ENCODE measurements around the gene CPSF4.
A peak's percentile ranks its signal among the peaks of the same experiment; 100 is the strongest.

CPSF4 gene

GRCh38 chr7:99438573-99439480, at the start of gene CPSF4, which contains the start of gene PTCD1:
TSS of gene CPSF4 (plus strand) at chr7:99438943. CDS start at chr7:99439083, 140 bp downstream.
TSS of gene PTCD1 (minus strand) at chr7:99438798. CDS start at chr7:99435242, 3,556 bp downstream.
- DNase-seq, result peak; percentile 78

DNA sequence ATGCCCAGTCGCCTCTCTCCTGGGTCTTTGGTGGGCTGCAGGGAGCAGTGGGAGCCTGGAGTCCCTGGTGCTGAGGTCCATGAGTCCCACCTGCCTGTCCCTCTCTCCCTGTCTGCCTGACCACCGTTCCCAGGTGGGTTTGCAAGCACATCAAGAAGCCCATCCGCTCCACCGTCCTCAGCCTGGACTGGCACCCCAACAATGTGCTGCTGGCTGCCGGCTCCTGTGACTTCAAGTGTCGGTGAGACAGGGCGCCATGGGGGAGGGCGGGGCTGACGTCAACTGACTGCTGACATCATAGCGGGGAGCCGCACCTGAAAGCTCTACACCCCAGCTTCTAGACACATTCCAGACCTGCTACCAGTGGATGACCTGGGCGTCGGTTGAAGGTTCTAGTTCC, 49.0 kb upstream of the CPSF4 start:
- no peak for DNase-seq

- no peak for DNase-seq
Observed at GRCh38 chr7:99390941-99391602, 47.7 kb upstream of the CPSF4 start.

GRCh38 chr7:99392046-99392445, 46.7 kb upstream of the CPSF4 start:
- DNase-seq, result no peak

GRCh38 chr7:99392659-99393354, 45.9 kb upstream of the CPSF4 start:
- DNase-seq, result no peak

DNA sequence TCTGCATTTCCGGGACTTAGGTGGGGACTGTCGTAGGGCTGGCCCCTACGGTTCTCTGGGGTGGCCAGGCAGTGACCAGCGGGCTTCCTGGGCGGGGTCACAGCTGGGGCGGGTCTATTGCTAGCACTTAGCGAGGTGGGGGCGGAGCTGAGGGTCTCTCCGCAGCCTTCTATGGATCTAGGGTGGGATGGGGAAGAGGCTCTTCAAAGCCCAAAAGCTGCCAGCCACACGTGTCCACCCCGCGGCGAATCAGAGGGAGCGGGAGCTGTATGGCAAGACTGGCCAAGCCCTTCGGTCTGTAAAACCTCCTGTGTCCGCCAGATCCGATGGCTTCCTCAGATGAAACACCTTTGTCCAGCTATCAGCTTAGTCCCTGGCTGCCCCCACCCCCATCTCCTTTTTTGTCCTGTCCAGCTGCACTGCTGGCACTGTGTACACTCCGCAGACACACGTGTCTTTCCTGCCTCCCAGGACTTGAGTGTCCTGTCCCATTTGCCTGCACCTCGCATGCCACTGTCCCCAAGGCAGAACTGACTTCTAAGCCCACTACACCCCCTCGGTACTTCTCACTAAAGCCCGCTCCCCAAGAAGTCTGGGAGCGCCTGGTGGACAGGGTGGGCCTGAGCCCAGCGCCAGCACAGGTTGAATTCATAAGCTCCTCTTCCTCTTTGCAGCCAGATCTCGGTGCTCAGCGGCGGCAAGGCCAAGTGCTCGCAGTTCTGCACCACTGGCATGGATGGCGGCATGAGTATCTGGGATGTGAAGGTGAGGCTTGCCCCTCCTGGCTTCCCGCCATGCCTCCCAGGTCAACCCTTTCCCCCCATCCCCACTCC, 45.2 kb upstream of the CPSF4 start:
- no peak for DNase-seq

DNA sequence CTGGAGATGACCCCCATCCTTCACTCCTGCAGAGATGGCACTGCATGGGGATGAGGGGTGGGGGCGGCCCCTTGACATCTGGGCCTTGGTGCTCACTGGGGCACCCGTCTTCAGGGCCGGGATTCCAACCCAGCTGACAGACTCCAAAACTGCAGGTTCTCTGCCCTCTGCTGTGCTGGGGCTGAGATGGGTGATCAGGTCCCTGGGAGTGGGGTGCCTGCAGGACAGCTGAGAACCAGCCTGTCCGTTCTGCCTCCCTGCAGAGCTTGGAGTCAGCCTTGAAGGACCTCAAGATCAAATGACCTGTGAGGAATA, 44.6 kb upstream of the CPSF4 start:
- no peak for DNase-seq

GRCh38 chr7:99395616-99396327, 43.0 kb upstream of the CPSF4 start:
- no peak for DNase-seq

GRCh38 chr7:99396418-99397296, 42.1 kb upstream of the CPSF4 start:
- DNase-seq, result no peak

DNA sequence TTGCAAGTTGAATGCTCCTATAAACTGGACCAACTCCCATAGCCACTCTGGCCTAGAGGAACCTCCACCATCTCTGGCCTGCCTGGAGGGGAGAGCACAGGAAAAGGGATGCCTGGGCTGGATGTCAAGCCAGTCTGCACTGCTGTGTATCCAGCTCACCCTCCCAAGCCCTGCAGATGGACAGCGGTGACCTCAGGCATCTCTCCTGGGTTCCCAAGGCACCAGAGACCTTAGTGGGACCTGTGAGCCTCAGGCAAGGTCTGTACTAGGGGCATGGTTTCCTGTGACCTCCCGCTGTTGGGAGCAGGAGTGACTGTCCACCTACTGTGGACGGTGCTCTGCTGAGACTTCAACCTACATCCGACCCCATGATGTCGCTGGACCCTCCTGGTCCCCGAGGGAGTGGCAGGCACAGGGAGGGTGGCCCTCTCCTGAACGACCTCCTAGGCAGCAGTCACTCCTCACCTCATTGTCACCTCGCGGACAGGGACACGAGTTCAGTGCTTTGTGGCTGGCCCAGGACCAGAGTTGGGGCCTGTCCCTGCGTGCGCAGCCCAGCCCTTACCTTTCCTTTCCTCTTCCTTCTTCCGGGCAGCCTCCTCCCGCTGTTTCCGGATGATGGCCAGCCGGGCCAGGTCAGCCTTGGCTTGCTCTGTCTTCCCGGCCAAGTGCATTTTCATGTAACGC, 41.3 kb upstream of the CPSF4 start:
- DNase-seq, result no peak

DNA sequence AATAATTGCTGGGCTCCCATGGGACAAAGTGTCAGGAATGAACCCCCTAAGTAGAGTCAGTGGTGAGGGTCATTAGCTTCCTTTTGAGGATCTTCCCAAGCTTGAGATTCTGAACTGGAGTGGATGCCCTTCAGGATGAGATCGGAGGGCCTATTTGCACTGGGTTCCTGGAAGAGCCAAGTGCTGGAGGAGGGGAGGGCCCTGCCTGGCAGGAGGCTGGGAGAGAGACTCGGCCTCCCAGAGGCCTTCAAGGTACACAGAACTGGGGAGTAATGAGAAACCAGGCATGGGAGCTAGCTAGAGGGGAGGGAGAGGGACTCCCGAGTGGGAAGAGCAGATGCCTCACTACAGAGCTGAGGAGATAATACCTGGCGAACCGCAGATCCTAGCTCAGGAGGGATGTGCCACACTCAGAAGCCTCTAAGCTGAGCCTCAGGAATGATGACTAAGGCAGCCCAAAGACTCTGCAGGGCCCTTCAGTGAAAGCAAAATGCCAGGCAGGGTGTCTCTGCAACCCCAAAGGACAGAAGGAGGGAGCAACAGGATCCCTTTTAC, 39.8 kb upstream of the CPSF4 start:
- no peak for DNase-seq

DNA sequence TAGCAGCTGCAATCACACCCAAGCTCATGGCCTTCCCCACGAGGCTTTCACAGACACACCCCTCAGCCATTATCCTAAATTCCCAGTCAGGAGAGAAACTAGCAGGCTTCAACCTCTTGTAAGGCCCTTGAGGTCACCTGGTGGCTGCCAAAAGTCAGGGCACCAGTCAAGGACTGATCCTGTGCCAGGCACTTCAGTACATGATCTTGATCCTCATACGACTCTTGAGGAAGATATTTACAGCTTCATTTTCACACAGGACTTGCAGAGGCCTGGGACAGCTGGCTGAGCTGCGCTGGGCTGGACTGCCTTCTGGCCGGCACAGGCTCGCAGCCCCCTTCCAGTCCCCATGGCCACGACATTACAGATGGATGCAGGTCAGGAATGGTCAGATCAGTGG, 39.1 kb upstream of the CPSF4 start:
- no peak for DNase-seq

DNA sequence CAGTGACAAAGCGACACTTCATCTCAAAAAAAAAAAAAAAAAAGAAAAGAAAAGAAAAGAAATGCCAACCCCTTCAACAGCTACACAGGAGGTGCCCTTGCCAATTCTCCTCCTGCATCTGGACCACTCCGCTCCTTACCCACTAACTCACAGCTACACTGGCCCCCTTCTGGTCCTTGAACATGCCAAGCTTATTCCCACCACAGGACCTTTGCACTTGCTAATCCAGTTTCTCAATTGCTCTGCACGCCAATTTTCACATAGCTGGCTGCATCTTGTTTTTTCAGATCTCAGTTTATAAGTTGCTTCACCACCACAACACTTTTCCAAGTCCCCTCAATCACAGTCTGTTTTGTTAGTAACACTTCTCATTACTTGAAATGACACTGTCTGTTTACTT, 35.9 kb upstream of the CPSF4 start:
- no peak for DNase-seq

GRCh38 chr7:99403764-99404163, 35.0 kb upstream of the CPSF4 start:
- no peak for DNase-seq

DNA sequence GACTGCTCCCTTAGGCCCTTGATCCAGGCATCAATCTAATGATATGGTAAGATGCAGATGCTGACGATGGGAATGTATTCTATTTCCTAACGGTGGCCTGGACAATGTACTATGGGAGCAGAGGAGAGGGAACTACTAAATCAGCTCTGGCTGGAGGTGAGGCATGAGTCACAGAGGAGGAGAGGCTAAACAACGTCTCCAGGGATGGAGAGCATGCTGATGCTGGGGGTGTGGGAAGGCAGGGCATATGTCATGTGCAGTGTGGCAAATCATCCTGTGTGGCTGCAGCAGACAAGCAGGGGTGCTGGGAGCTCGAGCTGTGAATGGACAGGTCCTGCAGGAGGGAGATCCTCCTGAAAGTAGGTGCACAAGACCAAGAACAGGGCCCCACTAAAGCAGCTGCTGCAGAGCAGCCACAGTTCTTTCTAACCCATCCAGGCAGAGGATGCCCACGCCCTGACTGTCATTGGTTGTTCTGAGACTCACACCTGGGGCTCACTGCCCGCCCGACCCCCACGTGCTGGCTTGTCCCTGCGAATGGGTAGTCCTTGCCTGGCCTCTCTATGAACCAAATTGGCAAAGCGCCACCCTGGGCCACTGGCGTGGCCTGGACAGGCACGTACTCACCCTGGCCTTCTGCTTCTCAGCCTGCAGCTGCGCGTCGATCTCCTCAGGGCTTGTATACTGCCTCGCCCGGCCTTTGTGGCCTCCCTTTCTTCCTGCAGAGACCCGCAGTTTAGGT, 34.3 kb upstream of the CPSF4 start:
- DNase-seq, result no peak

DNA sequence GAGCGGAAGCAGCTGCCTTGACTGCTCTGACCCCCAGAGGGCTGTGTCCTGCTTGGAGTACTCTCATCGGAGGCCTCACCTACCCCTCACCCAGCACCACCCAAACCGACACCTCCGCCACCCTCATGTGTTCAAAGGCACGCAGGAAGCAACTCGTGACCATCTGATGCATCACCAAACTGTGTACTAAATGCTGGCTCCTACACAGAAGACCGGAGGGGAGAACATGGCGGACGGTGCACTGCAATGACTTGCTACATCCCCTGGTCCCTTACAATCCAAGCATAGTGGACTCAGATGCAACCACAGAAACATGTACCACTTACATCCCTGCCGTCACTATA, 33.8 kb upstream of the CPSF4 start:
- DNase-seq, result no peak

GRCh38 chr7:99406557-99406956, 32.2 kb upstream of the CPSF4 start:
- DNase-seq, result no peak

DNA sequence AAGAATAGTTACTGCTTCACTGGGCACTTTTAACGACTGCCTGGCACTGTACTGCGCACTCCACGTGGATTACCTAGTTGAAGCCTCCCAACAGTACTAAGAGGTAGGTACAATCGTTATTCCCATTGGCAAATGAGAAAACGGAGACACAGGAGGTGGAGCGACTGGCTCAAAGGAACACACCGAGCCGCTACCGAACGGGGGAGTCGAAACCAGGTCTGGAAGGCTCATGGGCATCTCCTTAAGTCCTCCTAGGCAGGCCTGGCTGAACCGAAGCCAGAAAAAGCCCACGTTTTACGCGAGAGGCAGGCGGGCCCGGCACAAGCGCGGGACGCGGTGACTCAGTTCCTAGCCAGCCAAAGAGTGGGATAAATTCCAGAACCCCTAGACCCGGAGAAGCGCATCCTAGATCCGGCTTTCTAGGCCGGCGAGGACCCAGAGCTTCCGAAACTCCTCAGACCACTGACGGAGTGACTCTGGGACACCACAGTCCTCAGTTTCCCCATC, 30.8 kb upstream of the CPSF4 start:
- DNase-seq, result no peak
